ENCODE results near the gene ARHGEF11.

The ARHGEF11 gene

GRCh38 chr1:156901966-156902915 is 143.3 kb downstream of the ARHGEF11 start:
- DNase-seq (ENCODE audit: extremely low read depth, insufficient read length): no peak
- Histone ChIP-seq H3K27me3 (replicated peaks; ENCODE audit: control insufficient read depth, insufficient read depth, low read length) (peaks cover 1% of the 10 kb centered on the region; the same call in 1 of the 2 replicates), H3K4me3 (replicated peaks; ENCODE audit: low read depth, low read length) (no peak overlapping the region), H3K36me3 (ENCODE audit: control insufficient read depth, insufficient read depth, low read length) (no peaks in the 10 kb centered on the region)
- TF ChIP-seq CTCF (IDR thresholded peaks at IDR 0.05; ENCODE audit: insufficient read depth, low read length, poor library complexity, severe bottlenecking): no peak

- no peak overlapping the region for H3K4me3 ChIP-seq (replicated peaks; ENCODE audit: low read depth, low read length)
- no peak for DNase-seq (ENCODE audit: extremely low read depth, insufficient read length)
- H3K27me3 ChIP-seq (replicated peaks; ENCODE audit: control insufficient read depth, insufficient read depth, low read length): peaks cover 1% of the 10 kb centered on the region; the same call in 1 of the 2 replicates
- no peak for TF ChIP-seq CTCF (IDR thresholded peaks at IDR 0.05; ENCODE audit: insufficient read depth, low read length, poor library complexity, severe bottlenecking)
- H3K36me3 ChIP-seq (ENCODE audit: control insufficient read depth, insufficient read depth, low read length): no peaks in the 10 kb centered on the region
Observed at GRCh38 chr1:156901590-156901900, 144.0 kb downstream of the ARHGEF11 start.

- TF ChIP-seq CTCF (IDR thresholded peaks at IDR 0.05; ENCODE audit: insufficient read depth, low read length, poor library complexity, severe bottlenecking): no peak
- no peak for DNase-seq (ENCODE audit: extremely low read depth, insufficient read length)
- H3K36me3 ChIP-seq (ENCODE audit: control insufficient read depth, insufficient read depth, low read length): no peaks in the 10 kb centered on the region
- no peak overlapping the region for H3K4me3 ChIP-seq (replicated peaks; ENCODE audit: low read depth, low read length)
- peaks cover 1% of the 10 kb centered on the region; the same call in 1 of the 2 replicates for H3K27me3 ChIP-seq (replicated peaks; ENCODE audit: control insufficient read depth, insufficient read depth, low read length)
Observed at GRCh38 chr1:156900896-156901589, 144.5 kb downstream of the ARHGEF11 start.

GRCh38 chr1:156899956-156900718 is 145.4 kb downstream of the ARHGEF11 start:
- Histone ChIP-seq H3K4me3 (replicated peaks; ENCODE audit: low read depth, low read length) (no peak overlapping the region), H3K36me3 (ENCODE audit: control insufficient read depth, insufficient read depth, low read length) (no peaks in the 10 kb centered on the region), H3K27me3 (replicated peaks; ENCODE audit: control insufficient read depth, insufficient read depth, low read length) (peaks cover 1% of the 10 kb centered on the region; the same call in 1 of the 2 replicates)
- no peak for DNase-seq (ENCODE audit: extremely low read depth, insufficient read length)
- no peak for TF ChIP-seq CTCF (IDR thresholded peaks at IDR 0.05; ENCODE audit: insufficient read depth, low read length, poor library complexity, severe bottlenecking)

GRCh38 chr1:156898971-156899664 is 146.4 kb downstream of the ARHGEF11 start:
- no peak for TF ChIP-seq CTCF (IDR thresholded peaks at IDR 0.05; ENCODE audit: insufficient read depth, low read length, poor library complexity, severe bottlenecking)
- DNase-seq (ENCODE audit: extremely low read depth, insufficient read length): no peak
- H3K36me3 ChIP-seq (ENCODE audit: control insufficient read depth, insufficient read depth, low read length): no peaks in the 10 kb centered on the region
- peaks cover 3% of the 10 kb centered on the region for H3K27me3 ChIP-seq (replicated peaks; ENCODE audit: control insufficient read depth, insufficient read depth, low read length)
- no peak overlapping the region for H3K4me3 ChIP-seq (replicated peaks; ENCODE audit: low read depth, low read length)

Measured in GM06990 (cell line).